ENCODE results near the gene TFB2M.

DNA sequence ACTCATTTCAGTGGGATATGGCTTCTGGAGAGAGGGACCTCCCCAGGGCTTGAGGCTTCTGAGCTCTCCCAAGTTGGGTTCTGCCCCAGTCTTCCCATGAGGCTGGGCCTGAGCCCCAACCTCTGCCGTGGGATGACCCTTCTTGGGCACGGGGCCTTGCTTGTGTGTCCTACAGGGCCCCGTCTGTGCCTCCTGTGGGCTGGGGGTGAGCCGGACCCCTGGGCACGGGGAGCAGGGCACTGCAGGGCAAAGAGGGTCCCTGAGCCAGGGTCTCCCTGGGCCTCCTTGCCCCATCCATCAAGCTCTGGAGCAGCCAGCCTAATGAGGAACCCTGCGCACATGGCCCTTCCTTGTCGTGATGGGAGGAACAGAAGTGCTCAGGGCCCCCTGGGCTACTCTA, 53.8 kb downstream of the TFB2M start:
- TF ChIP-seq POLR2AphosphoS5 (IDR thresholded peaks at IDR 0.05) (no peak), POLR2A (IDR thresholded peaks at IDR 0.05; ENCODE audit: low read depth) (no peak)

Measured in esophagus muscularis mucosa (tissue), 2 donors.